Measurements from ENCODE around the gene SYNRG. TPM values are rescaled to one million over a fixed set of nuclear protein-coding genes. Genes with fewer than 3 reads are reported as not detected.

SYNRG gene
- total and polyA plus RNA-seq, 2 donors (not counting 3 experiments of a cell fraction or from before 2014, with no cell fraction given): 15.3 to 42.2 TPM

GRCh38 chr17:37485938-37486570 is 123.2 kb downstream of the SYNRG start:
- Histone ChIP-seq H3K79me2 (ENCODE audit: control insufficient read depth, insufficient read depth, low read length) (peaks cover 8% of the 10 kb centered on the region), H3K27me3 (ENCODE audit: control insufficient read depth in 2 of 2, insufficient read depth in 2 of 2, low read length in 2 of 2) (no peaks in the 10 kb centered on the region), H3K4me3 (replicated peaks in 1 of 3; ENCODE audit: insufficient read depth in 1 of 3, low read depth in 1 of 3, low read length in 3 of 3) (no peak overlapping the region), H3K4me2 (ENCODE audit: insufficient read depth, low read length) (no peak overlapping the region), H3K9ac (replicated peaks; ENCODE audit: extremely low read depth, insufficient read depth, low read length) (no peak overlapping the region), H3K36me3 (ENCODE audit: control insufficient read depth in 2 of 2, extremely low read depth in 1 of 2, insufficient read depth in 2 of 2, low read length in 2 of 2) (no peaks in the 10 kb centered on the region), H3K27ac (ENCODE audit: insufficient read depth, low read depth, low read length) (no peak overlapping the region), H3K9me1 (replicated peaks; ENCODE audit: control insufficient read depth, extremely low read depth, insufficient read depth, low read length) (no peaks in the 10 kb centered on the region), H3K9me3 (replicated peaks; ENCODE audit: control insufficient read depth, insufficient read depth, low read length) (no peaks in the 10 kb centered on the region), H3K4me1 (ENCODE audit: control insufficient read depth, extremely low read depth, insufficient read depth, low read length) (peaks cover 17% of the 10 kb centered on the region), H4K20me1 (replicated peaks; ENCODE audit: control insufficient read depth, extremely low read depth, insufficient read depth, low read length) (no peaks in the 10 kb centered on the region), H2AFZ (ENCODE audit: low read depth, low read length) (no peak overlapping the region)
- dilution Hi-C loops (cut with MboI; ENCODE audit: extremely low pct_ligation_motif_present, low sequenced_read_pairs) (no loop called here), intact Hi-C loops (cut with micrococcal nuclease) (loop anchor here (5.0 kb wide), 1 partner anchor 121 kb away; the partner anchor contains the start of gene SYNRG)
- no peak for DNase-seq (ENCODE audit: low read depth, low spot score)
- no TSS peak for BruUV-seq (replicated peaks)
- ChIA-PET POLR2A (no interaction called here), CTCF (interaction anchor here (0.6 to 1.4 kb wide), 3 partner anchors 9 to 928 kb away, joined by 3 to 7 read pairs (median 4); no protein-coding TSS in a partner anchor)
- no peak for FAIRE-seq
- no peak for TF ChIP-seq JUN (IDR thresholded peaks at IDR 0.05; ENCODE audit: borderline replicate concordance, insufficient read depth, insufficient read length, low read depth)
- no peak for TF ChIP-seq CTCF (IDR thresholded peaks at IDR 0.05; ENCODE audit: extremely low read depth in 1 of 2, insufficient read depth in 1 of 2, low read depth in 1 of 2, low read length in 2 of 2)
- TF ChIP-seq POLR2AphosphoS5 (IDR thresholded peaks at IDR 0.05; ENCODE audit: insufficient read depth, low read depth, low read length): no peak
- TF ChIP-seq POLR2A (IDR thresholded peaks at IDR 0.05; ENCODE audit: low read depth, low read length): no peak
- TF ChIP-seq MYC (IDR thresholded peaks at IDR 0.05; ENCODE audit: low read depth, low read length): no peak
- TF ChIP-seq EZH2 (IDR thresholded peaks at IDR 0.05; ENCODE audit: borderline replicate concordance, low read depth, low read length, severe bottlenecking): no peak
- TF ChIP-seq FOS (IDR thresholded peaks at IDR 0.05; ENCODE audit: borderline replicate concordance, insufficient read depth, low read length): no peak
- no peak for TF ChIP-seq MAX (IDR thresholded peaks at IDR 0.05; ENCODE audit: insufficient read depth, insufficient read length)
- TF ChIP-seq GATA2 (IDR thresholded peaks at IDR 0.05; ENCODE audit: insufficient read depth, insufficient read length, low read depth, low read length): no peak

Measured in endothelial cell of umbilical vein (primary cell).